C1 segment of cervical spinal cord (tissue), 14 donors: ENCODE measurements around the gene SAMD9L.
"Not testable (repeated sequence)": the region's sequence is repeated elsewhere in the genome, so short reads cannot be mapped to it uniquely, and the experiment has no call there.

ENCODE experiments used
- DNase-seq, 14 donors: peaks; one replicate each; lab custom pipeline; 2025; lab: John Stamatoyannopoulos, UW

Gene SAMD9L

GRCh38 chr7:93146036-93146435 lies 2.1 kb downstream of the SAMD9L start:
- DNase-seq, result no peak

- no peak for DNase-seq
Observed at GRCh38 chr7:93145354-93145753, 2.8 kb downstream of the SAMD9L start.

GRCh38 chr7:93142127-93142526 lies 6.1 kb downstream of the SAMD9L start:
- DNase-seq, result no peak

GRCh38 chr7:93140582-93141191 lies 7.5 kb downstream of the SAMD9L start:
- no peak for DNase-seq

- DNase-seq, result no peak
Observed at GRCh38 chr7:93138576-93138975, 9.6 kb downstream of the SAMD9L start.

GRCh38 chr7:93133005-93133404 lies 15.2 kb downstream of the SAMD9L start:
- no peak for DNase-seq

- DNase-seq, result no peak
Observed at GRCh38 chr7:93132216-93132615, 16.0 kb downstream of the SAMD9L start.

GRCh38 chr7:93126954-93127353 lies 21.2 kb downstream of the SAMD9L start:
- DNase-seq, result not testable (repeated sequence)

GRCh38 chr7:93123532-93123931 lies 24.7 kb downstream of the SAMD9L start:
- not testable (repeated sequence) for DNase-seq

GRCh38 chr7:93120592-93121549 lies 27.3 kb downstream of the SAMD9L start:
- no peak for DNase-seq

- no peak for DNase-seq
Observed at GRCh38 chr7:93119191-93119905, 28.8 kb downstream of the SAMD9L start.

GRCh38 chr7:93117852-93118530 lies 30.2 kb downstream of the SAMD9L start, which contains the start of gene SAMD9:
TSS of gene SAMD9 (minus strand) at chr7:93117979. CDS start at chr7:93106097, 11,882 bp downstream.
- peak in 1 of 14 donors; percentile 6 for DNase-seq

GRCh38 chr7:93117327-93117726 lies 30.9 kb downstream of the SAMD9L start:
- DNase-seq, result no peak

- no peak for DNase-seq
Observed at GRCh38 chr7:93115796-93116195, 32.4 kb downstream of the SAMD9L start.

- no peak for DNase-seq
Observed at GRCh38 chr7:93108003-93108402, 40.2 kb downstream of the SAMD9L start.

GRCh38 chr7:93097388-93097787 lies 50.8 kb downstream of the SAMD9L start:
- DNase-seq, result no peak

GRCh38 chr7:93092757-93093370 lies 55.3 kb downstream of the SAMD9L start:
- DNase-seq, result no peak
